ENCODE data around the gene ARHGAP44. TPM values are rescaled to one million over a fixed set of nuclear protein-coding genes. Genes with fewer than 3 reads are reported as not detected.

ARHGAP44 gene
- total RNA-seq, 2 experiments from 2014 or later, result 0.26 to 0.37 TPM

Small RNA genes lying within 50 kb of the gene (microRNA-seq; reads per million reads assigned to microRNA genes)
- gene MIR1269B, result not detected

Other genes with a start within 250 kb of the ARHGAP44 start
- gene MYOCD, start 123.6 kb upstream of the ARHGAP44 start, total RNA-seq, result not detected
- gene ELAC2, start 228.5 kb downstream of the ARHGAP44 start, total RNA-seq, result 10 to 100 TPM; 62.6 to 70.2 TPM